T-helper 1 cell (primary cell): ENCODE data around the gene MYO3B.
"Not testable (repeated sequence)": the region's sequence is repeated elsewhere in the genome, so short reads cannot be mapped to it uniquely, and the experiment has no call there.

Experiments used
- DNase-seq, 5 donors: peaks; one replicate each; pipeline ENCODE4 v3.0.0-alpha.2; 2012 to 2020

Gene MYO3B

DNA sequence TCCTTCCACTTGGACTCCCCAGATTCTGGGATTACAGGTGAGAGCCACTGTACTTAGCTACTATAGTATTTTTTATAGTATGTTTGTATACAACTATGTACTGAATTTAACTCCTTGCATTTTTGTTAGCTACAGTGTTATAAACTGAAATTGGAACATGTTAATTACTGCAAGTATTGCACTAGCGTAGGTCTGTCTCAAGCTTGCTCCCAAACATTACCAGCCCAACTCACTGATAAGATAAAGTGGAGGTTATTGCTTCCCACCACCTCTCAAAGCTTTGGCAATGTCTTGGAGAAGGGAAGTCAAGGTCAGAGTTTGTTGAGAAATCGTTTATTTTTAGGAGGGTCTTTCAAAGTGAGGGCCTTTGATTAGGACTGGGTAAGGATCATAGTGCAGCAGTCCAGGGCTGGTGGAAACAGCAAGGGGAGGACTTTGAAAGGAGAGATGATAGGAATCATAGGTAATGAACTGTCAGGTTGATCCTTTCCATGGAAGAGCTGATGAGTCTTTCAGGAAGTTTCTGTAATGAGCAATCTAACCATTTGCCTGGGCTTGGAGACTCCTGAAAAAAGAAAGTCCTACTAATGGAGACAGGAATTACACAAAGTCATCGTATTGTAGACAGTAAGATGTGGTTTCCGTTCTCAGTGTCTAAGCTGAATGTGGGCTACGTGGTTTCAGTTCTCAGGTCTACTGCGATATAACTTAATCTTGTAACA lies 257.1 kb downstream of the MYO3B start:
- peak in 1 of 5 donors; percentile 42 for DNase-seq

DNA sequence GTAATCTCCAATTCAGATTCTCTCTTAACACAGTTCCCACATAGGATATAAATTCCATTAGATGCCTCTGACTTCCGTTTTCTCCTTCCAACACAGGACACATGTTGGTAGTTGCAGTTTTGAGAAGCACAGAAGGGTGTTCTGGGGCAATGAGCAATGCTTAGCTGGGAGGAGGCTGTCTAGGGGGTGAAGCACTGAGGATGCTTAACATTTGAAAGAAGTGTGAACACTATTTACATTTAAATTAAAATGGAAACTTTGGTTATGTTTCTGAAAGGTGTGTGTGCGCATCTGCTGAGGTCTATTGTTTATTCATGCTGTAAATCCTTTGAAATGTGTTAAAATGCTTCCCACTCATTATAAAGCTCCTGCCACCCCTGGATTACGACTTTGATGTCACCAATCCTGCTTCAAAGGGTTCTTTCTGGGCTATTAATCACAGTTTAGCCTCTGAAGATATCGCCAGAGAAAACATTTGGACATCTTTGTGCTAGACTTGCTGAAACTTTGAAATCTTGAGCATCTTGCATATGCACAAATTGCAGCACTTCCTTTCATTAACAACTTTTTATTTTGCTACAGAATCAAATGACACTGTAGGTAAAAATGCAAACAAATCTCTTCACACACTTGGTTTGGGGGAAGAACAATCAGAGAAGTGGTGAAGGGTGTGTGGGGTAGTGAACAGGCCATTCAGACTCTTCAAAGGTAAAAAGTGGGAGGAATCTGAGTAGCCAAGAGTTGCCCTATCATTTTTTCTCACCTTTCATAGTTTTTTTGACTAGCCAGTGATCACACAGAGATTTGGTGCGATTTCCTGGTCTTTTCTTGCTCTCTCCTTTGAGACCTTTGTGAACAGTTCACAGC lies 258.4 kb downstream of the MYO3B start:
- DNase-seq = no peak

DNA sequence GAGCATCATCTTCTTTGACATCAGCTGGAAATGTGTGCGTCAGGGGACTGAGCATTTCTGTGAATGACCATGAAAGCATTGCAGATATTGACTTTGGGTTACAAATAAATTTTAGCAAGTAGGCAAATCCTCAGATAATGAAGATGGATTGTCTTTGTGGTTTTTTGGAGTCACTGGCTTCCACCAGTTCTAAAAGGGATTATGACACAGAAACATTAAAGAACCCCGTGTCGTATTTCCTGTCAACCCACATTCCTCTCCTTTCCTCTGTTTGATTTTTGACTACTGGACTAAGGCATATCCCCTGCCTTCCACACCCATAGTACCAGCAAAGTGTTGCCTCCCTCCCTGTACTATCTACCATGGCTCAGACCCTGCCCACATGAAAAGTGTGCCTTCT lies 268.1 kb downstream of the MYO3B start:
- no peak for DNase-seq

DNA sequence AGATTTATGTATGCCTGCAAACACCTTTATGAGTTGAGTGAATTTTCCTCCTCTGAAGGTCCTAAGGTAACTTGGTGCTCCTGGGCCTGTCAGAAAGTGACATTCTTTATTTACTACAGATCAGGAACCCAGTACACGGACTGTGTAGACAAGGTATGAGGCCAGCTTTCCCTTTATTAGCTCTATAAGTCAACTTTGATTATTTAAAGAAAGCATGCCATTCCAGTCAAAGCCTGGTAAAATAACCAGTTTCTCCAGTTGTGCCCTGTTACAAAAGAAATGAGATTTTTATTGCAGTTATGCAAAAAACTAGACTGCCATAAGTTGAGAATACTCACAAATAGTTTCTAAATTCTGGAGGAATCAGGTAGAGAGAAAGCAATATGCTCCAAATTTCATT lies 271.1 kb downstream of the MYO3B start:
- DNase-seq = no peak

- no peak for DNase-seq
These were observed 276.8 kb downstream of the MYO3B start for GRCh38 chr2:170454471-170455372.

DNA sequence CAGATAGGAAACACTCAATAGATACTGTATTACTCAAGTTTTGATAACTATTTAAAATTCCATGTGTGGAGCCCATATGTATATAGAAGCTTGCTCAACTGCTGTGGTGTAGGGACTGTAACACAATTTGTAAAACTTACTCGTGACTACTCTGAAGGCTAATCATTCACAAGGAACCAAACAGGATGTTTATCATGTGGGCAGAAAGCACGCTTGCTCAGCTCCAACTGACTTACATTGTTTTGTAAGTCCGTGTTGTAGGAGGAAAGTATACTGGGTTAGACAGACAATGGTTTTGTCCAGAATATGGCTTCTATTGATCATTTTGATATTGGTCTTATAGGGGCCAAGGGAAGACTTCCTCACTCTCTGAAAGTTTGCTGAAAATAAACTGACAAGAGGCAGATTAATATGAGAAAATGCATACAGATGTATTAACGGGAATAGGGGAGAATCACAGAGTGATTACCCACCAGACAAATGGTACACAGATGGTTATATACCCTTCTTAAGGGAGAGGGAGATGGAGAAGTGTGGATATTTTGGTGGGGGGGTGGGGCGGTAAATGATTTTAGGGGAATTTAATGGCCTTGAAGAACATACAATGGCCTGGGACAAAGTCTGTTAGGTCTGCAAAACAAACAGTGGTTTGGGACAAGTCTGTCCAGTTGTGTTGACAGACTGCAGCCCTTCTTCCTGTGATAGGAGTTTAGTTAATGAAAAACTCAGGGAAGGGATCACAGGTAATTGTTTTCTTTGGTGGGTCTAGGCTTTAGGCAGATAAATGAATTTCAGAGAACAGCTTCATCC lies 277.9 kb downstream of the MYO3B start:
- peak in 1 of 5 donors; percentile 23 for DNase-seq

DNA sequence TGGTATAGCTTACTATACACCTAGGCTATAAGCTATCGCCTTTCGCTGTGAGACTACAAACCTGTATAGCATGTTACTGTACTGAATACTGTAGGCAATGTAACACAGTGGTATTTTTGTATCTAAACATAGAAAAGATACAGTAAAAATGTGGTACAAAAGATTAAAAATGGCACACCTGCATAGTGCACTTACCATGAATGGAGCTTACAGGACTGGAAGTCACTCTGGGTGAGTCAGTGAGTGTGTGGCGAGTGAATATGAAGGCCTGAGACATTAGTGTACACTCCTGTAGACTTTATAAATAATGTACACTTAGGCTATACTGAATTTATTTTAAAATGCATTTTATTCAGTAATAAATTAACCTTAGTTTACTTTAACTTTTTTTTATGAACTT lies 279.0 kb downstream of the MYO3B start:
- no peak for DNase-seq

- no peak for DNase-seq
These were observed 279.8 kb downstream of the MYO3B start for GRCh38 chr2:170457742-170458141.

DNA sequence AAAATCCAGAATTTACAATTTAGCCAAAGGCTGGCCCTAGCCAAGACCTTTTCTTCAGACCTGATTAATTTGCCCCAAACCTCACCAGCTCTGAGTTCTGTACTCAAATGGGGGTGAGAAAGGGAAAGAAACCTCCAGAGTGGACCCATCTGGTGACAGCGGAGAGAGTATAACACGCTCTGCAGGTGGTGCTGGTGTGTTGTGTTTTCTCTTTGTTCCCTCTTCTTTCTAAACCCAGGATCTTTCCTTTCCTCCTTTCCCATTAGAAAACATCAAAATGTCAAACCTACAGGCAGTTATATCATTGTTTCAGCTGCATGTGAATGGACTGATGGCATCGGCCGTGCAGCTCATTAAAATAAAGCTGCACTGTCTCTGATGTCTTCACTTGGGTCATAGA lies 283.9 kb downstream of the MYO3B start:
- no peak for DNase-seq

DNA sequence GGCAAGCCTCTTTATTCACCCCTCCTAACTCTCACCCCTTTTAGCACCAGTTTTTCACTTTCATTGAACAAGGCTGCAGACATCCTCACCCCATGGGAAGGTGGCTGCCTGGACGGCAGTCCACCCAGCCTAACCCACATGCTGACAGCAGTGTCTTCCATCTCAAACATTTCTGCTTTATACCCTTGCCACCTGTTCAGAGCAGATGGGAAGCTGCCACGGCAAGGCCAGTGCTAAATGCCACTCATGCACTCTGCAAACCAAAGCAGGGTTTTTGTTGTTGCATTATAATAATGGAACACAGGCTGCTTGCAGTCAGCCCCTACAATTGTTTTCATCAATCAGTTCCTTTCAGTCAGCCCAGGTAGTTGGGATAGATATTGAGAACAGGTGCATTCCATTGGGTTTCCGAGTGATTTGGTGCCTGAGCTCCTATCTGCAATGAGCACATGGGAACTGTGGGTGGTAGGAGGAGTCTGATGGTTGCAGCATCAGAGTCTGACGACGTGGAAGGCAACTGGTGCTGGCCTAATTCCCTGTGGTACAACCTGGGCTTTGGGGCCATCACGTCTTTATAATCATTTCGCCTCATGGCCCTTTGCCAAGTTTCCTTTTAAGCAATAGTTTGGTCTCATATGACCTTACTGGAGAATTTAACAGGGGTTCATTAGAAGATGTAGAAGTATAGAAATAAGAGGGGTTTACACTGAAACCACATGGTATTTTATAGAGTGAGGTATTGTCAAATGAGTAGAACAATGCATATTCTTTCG lies 284.7 kb downstream of the MYO3B start:
- DNase-seq = no peak

DNA sequence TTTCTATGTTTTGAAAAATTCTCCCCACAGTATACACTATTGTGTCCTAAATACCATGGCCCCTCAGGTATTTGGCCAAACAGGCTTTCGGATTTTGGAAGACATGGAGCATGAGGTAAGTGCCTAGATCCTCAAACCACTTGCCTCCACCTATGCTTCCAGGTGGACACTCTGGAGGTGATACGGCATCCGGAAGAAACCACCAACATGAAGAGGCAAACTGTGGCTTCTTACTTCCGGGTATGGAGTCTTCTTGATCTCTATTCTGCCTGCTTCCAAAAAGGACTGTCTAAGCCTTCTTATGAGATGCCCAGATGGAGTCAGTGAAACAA lies 285.2 kb downstream of the MYO3B start:
- no peak for DNase-seq

- no peak for DNase-seq
These were observed 286.3 kb downstream of the MYO3B start for GRCh38 chr2:170464268-170464667.

GRCh38 chr2:170465241-170465640 lies 287.3 kb downstream of the MYO3B start:
- DNase-seq = no peak

DNA sequence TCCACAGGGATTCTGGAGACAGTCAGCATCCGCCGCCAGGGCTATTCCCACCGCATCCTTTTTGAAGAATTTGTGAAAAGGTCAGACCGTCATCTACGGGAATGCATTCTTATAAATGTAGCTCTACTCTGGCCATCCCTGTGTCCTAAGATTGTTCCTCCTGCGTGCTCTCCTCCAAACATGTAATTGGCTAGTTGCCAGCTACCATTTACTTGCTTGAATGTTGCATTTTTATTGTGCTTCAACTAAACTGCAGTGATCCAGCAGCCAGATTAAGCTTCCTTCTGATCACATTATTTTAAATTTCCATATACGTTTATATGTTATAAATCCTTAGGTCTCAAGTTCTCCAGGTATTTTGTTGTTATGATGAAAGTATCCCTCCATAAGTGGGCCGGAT lies 288.7 kb downstream of the MYO3B start:
- DNase-seq = no peak

DNA sequence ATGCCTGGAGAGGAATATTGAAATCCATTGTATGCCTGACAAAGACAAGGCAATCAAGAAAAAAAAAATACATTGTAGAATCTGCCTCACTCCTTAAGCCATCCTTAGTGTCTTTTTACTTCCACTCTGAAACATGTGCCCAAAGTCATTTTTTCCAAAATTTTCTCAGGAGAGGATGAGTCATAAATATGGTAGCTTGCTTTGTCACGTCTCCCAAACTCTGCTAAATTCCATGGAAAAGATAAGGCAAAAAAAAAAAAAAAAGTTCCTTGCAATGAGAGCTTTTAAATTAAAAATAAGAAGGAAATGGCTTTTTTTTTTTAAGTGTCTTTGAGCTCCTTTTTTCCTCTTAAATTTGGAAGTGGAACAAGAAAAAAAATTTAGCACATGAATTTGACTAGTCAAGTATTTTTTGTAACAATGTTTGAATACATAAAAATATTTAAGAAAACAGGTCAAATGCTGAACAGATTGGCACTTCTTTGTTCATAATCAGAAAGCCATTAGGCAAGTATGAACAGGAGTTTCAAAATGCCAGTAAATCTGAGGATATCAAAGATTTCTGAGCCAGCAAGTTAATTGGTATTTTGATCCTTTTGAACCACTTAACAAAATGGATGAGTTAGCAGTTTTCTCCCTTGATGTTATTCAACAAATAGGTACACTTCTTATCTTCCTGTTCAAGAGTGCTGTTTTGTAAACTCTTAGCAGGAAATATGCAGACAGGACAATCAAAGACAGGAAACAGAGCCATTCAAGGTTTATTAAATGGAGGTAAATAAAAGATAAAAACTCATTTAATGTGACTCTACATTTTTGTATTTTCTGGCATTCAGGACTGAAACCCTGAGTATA lies 289.8 kb downstream of the MYO3B start:
- no peak for DNase-seq

DNA sequence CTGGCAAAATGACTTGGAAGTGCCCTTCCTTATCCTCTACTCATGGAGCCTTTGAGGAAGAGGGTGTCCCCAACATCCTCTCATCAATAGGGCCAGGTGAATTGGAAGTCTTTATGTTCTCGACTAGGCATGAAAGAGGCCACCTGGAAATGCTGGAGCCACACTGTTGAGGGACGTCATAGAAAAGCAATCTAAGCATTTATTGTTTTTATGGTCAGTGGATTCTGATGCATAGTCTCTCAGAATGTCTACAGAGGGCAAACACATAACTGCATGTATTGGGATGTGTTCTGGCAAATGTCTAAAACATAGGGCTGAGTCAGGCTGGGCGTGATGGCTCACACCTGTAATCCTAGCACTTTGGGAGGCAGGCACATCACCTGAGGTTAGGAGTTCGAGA lies 290.6 kb downstream of the MYO3B start:
- DNase-seq = no peak

DNA sequence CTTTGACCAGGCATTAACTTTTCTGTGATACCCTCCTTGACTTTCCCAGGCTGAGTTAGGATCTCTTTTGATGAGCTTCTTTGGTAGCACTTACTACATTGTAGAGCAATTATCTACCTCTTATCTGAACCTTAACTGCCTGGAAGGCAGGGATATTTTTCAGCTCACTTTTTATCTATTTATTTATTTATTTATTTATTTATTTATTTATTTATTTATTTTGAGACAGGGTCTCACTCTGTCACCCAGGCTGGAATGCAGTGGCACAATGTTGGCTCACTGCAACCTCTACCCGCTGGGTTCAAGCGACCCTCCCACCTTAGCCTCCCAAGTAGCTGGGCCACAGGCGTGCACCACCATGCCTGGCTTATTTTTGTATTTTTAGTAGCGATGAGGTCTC lies 294.6 kb downstream of the MYO3B start:
- DNase-seq = not testable (repeated sequence)

DNA sequence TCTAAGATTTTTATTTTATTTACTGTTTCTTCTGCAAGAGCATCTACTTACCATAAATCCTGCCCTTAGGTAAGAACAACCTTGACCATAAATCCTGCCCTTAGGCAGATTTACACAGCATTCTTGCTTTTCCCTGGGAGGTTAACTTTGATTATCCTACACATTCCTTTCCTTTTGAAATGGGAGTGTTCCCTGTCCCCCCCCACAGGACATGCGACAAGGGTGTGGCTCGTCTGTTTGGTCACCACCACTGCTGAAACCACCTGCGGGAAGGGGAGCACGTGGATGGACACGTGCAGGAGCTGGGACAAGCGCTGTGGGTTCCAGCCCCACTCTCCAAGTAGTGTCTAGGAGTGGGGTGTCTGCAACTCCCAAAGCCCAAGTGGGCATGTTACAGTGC lies 297.9 kb downstream of the MYO3B start:
- no peak for DNase-seq

- no peak for DNase-seq
These were observed 299.7 kb downstream of the MYO3B start for GRCh38 chr2:170477630-170478029.

GRCh38 chr2:170481201-170481600 lies 303.3 kb downstream of the MYO3B start:
- DNase-seq = no peak

DNA sequence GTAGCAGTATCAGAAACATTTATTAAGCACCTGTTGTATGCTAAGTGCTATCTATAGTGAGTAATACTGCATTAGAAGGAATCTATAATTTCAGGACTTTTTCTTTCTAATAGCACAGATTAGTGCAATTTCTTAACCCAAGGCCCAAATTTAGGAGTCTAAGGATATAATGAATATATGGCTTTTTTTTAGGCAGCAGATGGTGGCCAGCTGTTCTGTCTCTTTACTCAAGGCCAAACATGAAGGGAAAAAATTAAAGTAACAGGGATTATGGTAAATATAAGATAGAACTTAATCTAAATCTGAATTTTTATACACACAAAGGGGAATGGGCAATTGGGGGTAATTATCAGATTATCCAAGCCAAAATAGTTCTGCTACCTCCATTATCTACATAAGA lies 306.6 kb downstream of the MYO3B start:
- no peak for DNase-seq
